Bronchus fibroblast of lung (primary cell): Measurements from ENCODE around the gene SLC5A8. TPM values are rescaled to one million over a fixed set of nuclear protein-coding genes. Genes with fewer than 3 reads are reported as not detected.

Experiments used
- total RNA-seq: library from RNA; depleted of rRNA; stranded (reverse); fragments of >200 nt; gene quantifications from 2 replicates; pipeline ENCODE4 v1.2.3, GENCODE V29; 2015

SLC5A8 gene
- not detected in 2 replicates for total RNA-seq

DNA sequence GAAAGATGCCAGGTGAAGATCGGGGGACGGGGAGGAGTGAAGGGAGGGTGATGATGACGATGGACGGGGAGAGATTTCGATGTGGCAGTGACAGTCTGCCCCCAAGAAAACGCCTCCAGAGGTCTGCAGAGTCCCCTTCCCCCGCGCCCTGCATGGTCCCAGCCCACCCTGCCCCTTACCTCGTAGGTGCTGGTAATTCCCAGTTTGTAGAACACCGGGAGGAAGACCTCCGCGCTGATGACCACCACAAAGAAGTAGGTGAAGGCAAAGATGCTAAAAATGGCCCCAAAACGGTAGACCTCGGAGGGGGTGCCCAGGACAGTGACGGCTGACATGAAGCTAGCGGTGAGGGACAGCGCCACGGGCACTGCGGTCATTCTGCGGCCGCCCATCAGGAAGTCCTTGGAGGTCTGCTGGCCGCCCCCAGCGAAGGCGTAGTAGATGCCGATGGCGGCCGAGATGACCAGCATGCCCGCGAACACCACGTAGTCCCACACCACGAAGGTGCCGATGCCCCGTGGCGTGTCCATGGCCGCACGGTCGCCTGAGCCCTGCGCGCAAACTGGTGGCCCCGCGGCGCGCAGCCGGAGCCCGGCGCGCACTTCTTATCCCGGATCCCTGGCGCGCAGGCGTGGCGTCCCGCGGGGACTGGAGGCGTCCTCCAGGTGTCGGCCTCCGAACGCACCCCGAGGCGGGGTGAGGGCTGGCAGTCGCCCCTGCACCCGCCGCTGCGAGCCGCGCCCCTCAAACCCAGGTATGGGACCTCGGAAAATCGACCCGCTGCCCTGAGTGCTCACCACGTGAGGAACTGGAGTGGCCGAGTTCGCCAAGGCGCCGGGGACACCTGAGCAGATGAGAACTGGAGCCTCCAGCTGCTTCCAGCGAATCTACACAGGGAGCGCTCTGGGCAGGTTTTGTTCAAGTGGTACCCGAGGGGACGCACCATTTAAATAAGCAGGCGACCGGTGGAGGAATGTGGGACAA, at the start of gene SLC5A8:
Gene SLC5A8, minus strand, starts transcription at position 920 of the 984 bp plus-strand sequence. Its CDS starts 390 bp downstream, at position 530.

Other genes starting within 250 kb of the SLC5A8 start
- gene UTP20, start 69.9 kb upstream of the SLC5A8 start, total RNA-seq = 10.1 and 11.1 TPM in 2 replicates
- gene ARL1, start 197.5 kb upstream of the SLC5A8 start, total RNA-seq = 53.3 and 59.5 TPM in 2 replicates